ENCODE measurements around the gene KCNK10. TPM values are rescaled to one million over a fixed set of nuclear protein-coding genes. Genes with fewer than 3 reads are reported as not detected.

The KCNK10 gene
- polyA plus RNA-seq, 3 donors, result 0.05 TPM; not detected in 2

- peaks cover 0 to 3% (median 0%) of the 10 kb centered on the region in 7 donors for H3K9me3 Mint-ChIP-seq
- intact Hi-C loops (cut with micrococcal nuclease), result no loop called here
- H4K20me1 ChIP-seq (ENCODE audit: insufficient read depth, low read length), result no peaks in the 10 kb centered on the region
Measured at GRCh38 chr14:88243946-88244345, 79.1 kb downstream of the KCNK10 start.

GRCh38 chr14:88242446-88242845 lies 80.6 kb downstream of the KCNK10 start:
- TF ChIP-seq CTCF (IDR thresholded peaks at IDR 0.05), result no peak
- no peaks in the 10 kb centered on the region for H3K4me1 Mint-ChIP-seq
- WGBS (ENCODE audit: insufficient coverage), result 93% methylated on average over 2 of the region's 5 CpGs

More at GRCh38 chr14:88243946-88244345, 79.1 kb downstream of the KCNK10 start:
- H2AFZ ChIP-seq (ENCODE audit: insufficient read depth, low read depth, low read length, poor library complexity, severe bottlenecking), result no peak overlapping the region
- no CpG with 5 or more reads among the region's 4 CpGs for WGBS (ENCODE audit: insufficient coverage)
- H3K4me3 ChIP-seq (replicated peaks in 1 of 3; ENCODE audit: low read depth in 2 of 3, low read length in 3 of 3), result no peak overlapping the region
- no peak overlapping the region for H3K27ac Mint-ChIP-seq
- H3K27me3 ChIP-seq (ENCODE audit: control insufficient read depth in 2 of 2, insufficient read depth in 2 of 2, low read length in 2 of 2), result no peaks in the 10 kb centered on the region
- H3K4me3 Mint-ChIP-seq, result no peak overlapping the region
- no peak overlapping the region for H3K9ac ChIP-seq (ENCODE audit: insufficient read depth, low read length, poor library complexity, severe bottlenecking)
- H3K36me3 Mint-ChIP-seq, result no peaks in the 10 kb centered on the region
- no peak for DNase-seq
- no peaks in the 10 kb centered on the region for H3K79me2 ChIP-seq (ENCODE audit: insufficient read depth, low read length)
- no peak overlapping the region for H3K4me2 ChIP-seq (replicated peaks; ENCODE audit: extremely low read depth, low read length, poor library complexity, severe bottlenecking)
- H3K27ac ChIP-seq (ENCODE audit: low read depth in 1 of 2, low read length in 2 of 2), result no peak overlapping the region
- peaks cover 4 to 6% (median 4%) of the 10 kb centered on the region in 3 donors for H3K27me3 Mint-ChIP-seq (ENCODE audit: low read depth in 3 of 3)
- no peaks in the 10 kb centered on the region for H3K36me3 ChIP-seq (replicated peaks in 1 of 2; ENCODE audit: control insufficient read depth in 1 of 2, insufficient read depth in 2 of 2, low read length in 2 of 2)
- TF ChIP-seq CTCF (IDR thresholded peaks at IDR 0.05), result no peak
- no peaks in the 10 kb centered on the region for H3K4me1 ChIP-seq (ENCODE audit: control insufficient read depth in 1 of 2, insufficient read depth in 2 of 2, low read length in 2 of 2)
- H3K9me3 ChIP-seq (replicated peaks in 1 of 2; ENCODE audit: control insufficient read depth in 1 of 2, insufficient read depth in 1 of 2, low read length in 2 of 2), result no peaks in the 10 kb centered on the region
- no peaks in the 10 kb centered on the region for H3K4me1 Mint-ChIP-seq

More at GRCh38 chr14:88242446-88242845, 80.6 kb downstream of the KCNK10 start:
- Histone ChIP-seq H3K4me1 (ENCODE audit: control insufficient read depth in 1 of 2, insufficient read depth in 2 of 2, low read length in 2 of 2) (no peaks in the 10 kb centered on the region), H3K36me3 (replicated peaks in 1 of 2; ENCODE audit: control insufficient read depth in 1 of 2, insufficient read depth in 2 of 2, low read length in 2 of 2) (no peaks in the 10 kb centered on the region), H3K79me2 (ENCODE audit: insufficient read depth, low read length) (no peaks in the 10 kb centered on the region), H4K20me1 (ENCODE audit: insufficient read depth, low read length) (no peaks in the 10 kb centered on the region), H3K27me3 (ENCODE audit: control insufficient read depth in 2 of 2, insufficient read depth in 2 of 2, low read length in 2 of 2) (no peaks in the 10 kb centered on the region), H3K9me3 (replicated peaks in 1 of 2; ENCODE audit: control insufficient read depth in 1 of 2, insufficient read depth in 1 of 2, low read length in 2 of 2) (no peaks in the 10 kb centered on the region), H3K9ac (ENCODE audit: insufficient read depth, low read length, poor library complexity, severe bottlenecking) (no peak overlapping the region), H3K4me2 (replicated peaks; ENCODE audit: extremely low read depth, low read length, poor library complexity, severe bottlenecking) (no peak overlapping the region), H3K27ac (ENCODE audit: low read depth in 1 of 2, low read length in 2 of 2) (no peak overlapping the region), H2AFZ (ENCODE audit: insufficient read depth, low read depth, low read length, poor library complexity, severe bottlenecking) (no peak overlapping the region), H3K4me3 (replicated peaks in 1 of 3; ENCODE audit: low read depth in 2 of 3, low read length in 3 of 3) (no peak overlapping the region)
- no peaks in the 10 kb centered on the region for H3K36me3 Mint-ChIP-seq
- no peak for DNase-seq
- intact Hi-C loops (cut with micrococcal nuclease), result no loop called here
- no peak overlapping the region for H3K27ac Mint-ChIP-seq
- peaks cover 4 to 6% (median 4%) of the 10 kb centered on the region in 3 donors for H3K27me3 Mint-ChIP-seq (ENCODE audit: low read depth in 3 of 3)
- peaks cover 0 to 3% (median 1%) of the 10 kb centered on the region in 7 donors for H3K9me3 Mint-ChIP-seq
- H3K4me3 Mint-ChIP-seq, result no peak overlapping the region

Measured in CD14-positive monocyte (primary cell).